HepG2 (cell line): Measurements from ENCODE around the gene SLC25A22. TPM values are rescaled to one million over a fixed set of nuclear protein-coding genes. Genes with fewer than 3 reads are reported as not detected.

ENCODE experiments used
- ATAC-seq: fragments of 200-7000 bp; cut with Tn5 transposase; 3 replicates; pipeline ENCODE4 v1.9.1; 2020; ENCODE audit warnings: mild to moderate bottlenecking, moderate library complexity
- BruUV-seq: library from RNA; stranded (reverse); fragments of 400-500 nt; replicated peaks from 2 replicates; lab custom pipeline; 2021; lab: Mats Ljungman, UMichigan
- CTCF ChIA-PET: fragments of 300-600 bp; formaldehyde crosslinking; extraction: SDS; loops from one replicate; lab custom pipeline; 2021; ENCODE audit warnings: low total read pairs, inconsistent platforms, low intra/inter-chr PET ratio; lab: Yijun Ruan, JAX
- POLR2A ChIA-PET: fragments of 350-600 bp; sonication (Branson Sonifier 250); formaldehyde crosslinking; loops from one replicate; lab custom pipeline; 2020; ENCODE audit warnings: antibody characterized with exemption, inconsistent platforms; lab: Yijun Ruan, JAX
- DNase-seq: peaks from one replicate; pipeline ENCODE4 v3.0.0-alpha.2; 2015; ENCODE audit warnings: low spot score
- FAIRE-seq: peaks from 3 replicates; lab custom pipeline; 2011; peaks lifted over from hg19 to GRCh38; lab: Jason Lieb, UNC
- H2AFZ ChIP-seq: one replicate; pipeline ENCODE4 v1.6.1; 2011; ENCODE audit warnings: low read length, inconsistent platforms
- H3K27ac ChIP-seq: fragments of 300-600 bp; 3 replicates; pipeline ENCODE4 v1.8.0; 2011; ENCODE audit warnings: mixed run types, mild to moderate bottlenecking, mixed read lengths, low read length, inconsistent platforms; ENCODE audit not compliant: insufficient read depth; ENCODE audit errors: extremely low read length
- H3K27me3 ChIP-seq, 2 experiments: fragments of 200-600 bp in 1 of 2; 2 replicates in 1 of 2; 3 replicates in 1 of 2; pipeline versions ENCODE4 v1.6.0 to v1.8.0; 2011; ENCODE audit warnings: low read length in 2 of 2, mild to moderate bottlenecking in 2 of 2, moderate library complexity in 2 of 2, inconsistent platforms in 1 of 2; ENCODE audit not compliant: insufficient read depth in 2 of 2, control insufficient read depth in 1 of 2
- H3K36me3 ChIP-seq, 2 experiments: fragments of 200-600 bp in 1 of 2; replicated peaks in 1 of 2; 2 replicates in 1 of 2; 3 replicates in 1 of 2; pipeline versions ENCODE4 v1.5.1 to v1.8.0; 2011; ENCODE audit warnings: low read length in 2 of 2, inconsistent platforms in 1 of 2; ENCODE audit not compliant: insufficient read depth in 2 of 2, control insufficient read depth in 1 of 2
- H3K4me1 ChIP-seq: 2 replicates; pipeline ENCODE4 v1.5.1; 2012; ENCODE audit warnings: low read length, inconsistent platforms; ENCODE audit not compliant: insufficient read depth
- H3K4me2 ChIP-seq: 2 replicates; pipeline ENCODE4 v1.6.0; 2011; ENCODE audit warnings: low read depth, low read length, inconsistent platforms
- H3K4me3 ChIP-seq, 3 experiments: fragments of 200-600 bp in 1 of 3; sonication (generic), shearing (Covaris generic) in 1 of 3; replicated peaks in 1 of 3; 2 replicates each; pipeline ENCODE4 v1.5.1; 2011 to 2016; ENCODE audit warnings: low read length in 3 of 3, inconsistent platforms in 2 of 3, low read depth in 2 of 3, mild to moderate bottlenecking in 2 of 3, control low read depth in 1 of 3, mixed read lengths in 1 of 3; ENCODE audit not compliant: insufficient read depth in 1 of 3
- H3K79me2 ChIP-seq: one replicate; pipeline ENCODE4 v1.6.1; 2011; ENCODE audit warnings: low read length, inconsistent platforms; ENCODE audit not compliant: insufficient read depth
- H3K9ac ChIP-seq: 2 replicates; pipeline ENCODE4 v1.6.0; 2011; ENCODE audit warnings: mild to moderate bottlenecking, low read depth, low read length, inconsistent platforms; ENCODE audit not compliant: insufficient read depth
- H3K9me3 ChIP-seq: 2 replicates; pipeline ENCODE4 v1.5.1; 2012; ENCODE audit warnings: mild to moderate bottlenecking, low read length
- H4K20me1 ChIP-seq: 2 replicates; pipeline ENCODE4 v1.6.0; 2011; ENCODE audit warnings: inconsistent platforms, mild to moderate bottlenecking, low read length, moderate library complexity; ENCODE audit not compliant: insufficient read depth
- AGO2 ChIP-seq: fragments of 200-400 bp; formaldehyde crosslinking; optimal IDR thresholded peaks from 2 replicates; pipeline ENCODE3; 2017; ENCODE audit warnings: mild to moderate bottlenecking, low read depth, low read length, moderate library complexity
- BORCS8-MEF2B ChIP-seq: sonication (generic); formaldehyde crosslinking; IDR thresholded peaks from 2 replicates; pipeline ENCODE4 v1.8.0; 2022; ENCODE audit warnings: mild to moderate bottlenecking, missing genetic modification reagents
- CHD2 ChIP-seq: IDR thresholded peaks from 2 replicates; pipeline ENCODE4 v1.6.1; 2011; ENCODE audit warnings: low read depth, low read length, improper control_type of control experiment
- FOXA1 ChIP-seq, 2 experiments: fragments of 450-650 bp in 1 of 2; sonication (generic) in 1 of 2; formaldehyde crosslinking in 1 of 2; IDR thresholded peaks; 2 replicates each; pipeline versions ENCODE4 v1.4.0 to v1.6.1; 2016 to 2020; ENCODE audit warnings: missing genetic modification reagents in 1 of 2
- HNRNPLL ChIP-seq: fragments of 200-400 bp; formaldehyde crosslinking; IDR thresholded peaks from 2 replicates; pipeline ENCODE4 v1.6.1; 2017; ENCODE audit warnings: mild to moderate bottlenecking, low read depth, low read length; ENCODE audit not compliant: poor library complexity, severe bottlenecking
- PHB2 ChIP-seq: fragments of 450-650 bp; IDR thresholded peaks from 2 replicates; pipeline ENCODE4 v1.6.1; 2018; ENCODE audit not compliant: partially characterized antibody
- POLR2A ChIP-seq, 2 experiments: IDR thresholded peaks; 2 replicates each; pipeline ENCODE4 v1.6.1; 2011; ENCODE audit warnings: low read depth in 2 of 2, low read length in 2 of 2, mild to moderate bottlenecking in 1 of 2, moderate library complexity in 1 of 2; ENCODE audit not compliant: insufficient read depth in 1 of 2
- POLR2G ChIP-seq: fragments of 200-400 bp; formaldehyde crosslinking; IDR thresholded peaks from 2 replicates; pipeline ENCODE4 v1.6.1; 2018; ENCODE audit warnings: mild to moderate bottlenecking, low read depth, low read length, moderate library complexity
- RBFOX2 ChIP-seq: fragments of 200-400 bp; formaldehyde crosslinking; IDR thresholded peaks from 2 replicates; pipeline ENCODE4 v1.6.1; 2017; ENCODE audit warnings: low read depth, mild to moderate bottlenecking, low read length
- SIN3A ChIP-seq: IDR thresholded peaks from 2 replicates; pipeline ENCODE4 v1.6.1; 2011; ENCODE audit warnings: low read depth, mild to moderate bottlenecking, control low read depth, low read length, borderline replicate concordance
- SMAD1 ChIP-seq: sonication (generic); formaldehyde crosslinking; IDR thresholded peaks from 2 replicates; pipeline ENCODE4 v1.4.0; 2020; ENCODE audit warnings: missing genetic modification reagents, low read depth, mild to moderate bottlenecking, borderline replicate concordance
- SOX6 ChIP-seq, 2 experiments: fragments of 450-650 bp in 1 of 2; sonication (generic) in 1 of 2; formaldehyde crosslinking in 1 of 2; IDR thresholded peaks; 2 replicates each; pipeline versions ENCODE4 v1.4.0 to v1.6.1; 2017 to 2020; ENCODE audit warnings: antibody characterized with exemption in 1 of 2, mild to moderate bottlenecking in 1 of 2, missing genetic modification reagents in 1 of 2
- TOE1 ChIP-seq: sonication (generic); formaldehyde crosslinking; IDR thresholded peaks from 2 replicates; pipeline ENCODE4 v1.4.0; 2020; ENCODE audit warnings: mild to moderate bottlenecking, missing genetic modification reagents
- ZNF20 ChIP-seq: sonication (generic); formaldehyde crosslinking; IDR thresholded peaks from 2 replicates; pipeline ENCODE4 v1.4.0; 2020; ENCODE audit warnings: mild to moderate bottlenecking, moderate library complexity, missing genetic modification reagents
- ZNF230 ChIP-seq: sonication (generic); formaldehyde crosslinking; IDR thresholded peaks from 2 replicates; pipeline ENCODE4 v1.4.0; 2020; ENCODE audit warnings: mild to moderate bottlenecking, missing genetic modification reagents
- ZNF563 ChIP-seq: sonication (generic); formaldehyde crosslinking; IDR thresholded peaks from 2 replicates; pipeline ENCODE4 v1.8.0; 2022; ENCODE audit warnings: mild to moderate bottlenecking, moderate library complexity, missing genetic modification reagents
- ZNF782 ChIP-seq: sonication (generic); formaldehyde crosslinking; IDR thresholded peaks from 2 replicates; pipeline ENCODE4 v1.4.0; 2020; ENCODE audit warnings: missing genetic modification reagents, mild to moderate bottlenecking, borderline replicate concordance
- WGBS: methylation state at CpG from one replicate; pipeline ENCODE4 v1.1.6; 2017; ENCODE audit warnings: low lambda C conversion rate; 5-methylcytosine and 5-hydroxymethylcytosine counted together
- in situ Hi-C: cut with HindIII; loops from 2 replicates; pipeline ENCODE4 v1.10.0; 2017; ENCODE audit warnings: low pct_unique_long_range_greater_than_20kb; ENCODE audit not compliant: extremely low pct_ligation_motif_present
- intact Hi-C: fragments of 100-400 bp; cut with micrococcal nuclease; formaldehyde crosslinking; loops from one replicate; pipeline ENCODE4 v1.10.0; 2022; ENCODE audit not compliant: unreplicated experiment
- polyA plus RNA-seq, 8 experiments: library from polyadenylated mRNA; depleted of rRNA in 3 of 8; stranded (reverse) in 7 of 8; unstranded in 1 of 8; fragments of >200 nt; fragmentation: Illumina TruSeq in 4 of 8; extraction: Trizol in 4 of 8; gene quantifications; 2 replicates each; pipeline versions ENCODE4 v1.2.1 to v1.2.3, GENCODE V29; 2011 to 2016; ENCODE audit warnings: low read depth in 4 of 8, missing spikeins in 1 of 8, mixed read lengths in 1 of 8; ENCODE audit not compliant: insufficient read depth in 1 of 8
- total RNA-seq, 5 experiments: library from RNA; depleted of rRNA; stranded (reverse); fragments of >200 nt; fragmentation: Illumina TruSeq; extraction: Trizol; gene quantifications; 2 replicates each; pipeline ENCODE4 v1.2.3, GENCODE V29; 2016; ENCODE audit warnings: low read depth in 1 of 5

The SLC25A22 gene
- total and polyA plus RNA-seq, 2 of the 13 experiments (the other 11 are each of a cell fraction or from before 2014, with no cell fraction given): 12.4 to 19.2 TPM

DNA sequence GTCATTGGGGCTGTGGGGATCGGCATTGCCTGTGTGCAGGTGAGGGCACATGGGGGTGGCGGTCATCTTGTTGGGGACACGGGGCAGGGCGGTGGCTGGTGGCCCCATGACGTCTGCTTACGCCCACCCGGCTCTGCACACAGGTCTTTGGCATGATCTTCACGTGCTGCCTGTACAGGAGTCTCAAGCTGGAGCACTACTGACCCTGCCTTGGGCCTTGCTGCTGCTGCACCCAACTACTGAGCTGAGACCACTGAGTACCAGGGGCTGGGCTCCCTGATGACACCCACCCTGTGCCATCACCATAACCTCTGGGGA lies 39.9 kb upstream of the SLC25A22 start:
- Histone ChIP-seq H3K9ac (no peak overlapping the region), H3K9me3 (no peaks in the 10 kb centered on the region), H3K4me2 (no peak overlapping the region), H3K27me3 (no peaks in the 10 kb centered on the region), H3K4me3 (no peak overlapping the region), H3K79me2 (peaks cover 36% of the 10 kb centered on the region), H3K36me3 (peaks cover 9 to 36% of the 10 kb centered on the region in 2 experiments), H4K20me1 (peaks cover 20% of the 10 kb centered on the region; the same call in 1 of the 2 replicates), H3K27ac (peak overlapping the region; percentile 53), H2AFZ (no peak overlapping the region), H3K4me1 (peaks cover 65% of the 10 kb centered on the region)
- ATAC-seq (peak; percentile 0; the same call in 1 of the 3 replicates), FAIRE-seq (no peak), DNase-seq (no peak)
- intact Hi-C loops: no loop called here
- in situ Hi-C loops: no loop called here
- ChIA-PET CTCF (no interaction called here), POLR2A (interaction anchor here (0.7 to 16.1 kb wide), 7 partner anchors 8 to 84 kb away, joined by 3 to 264 read pairs (median 6); partner anchors contain the start of genes CD151, CRACR2B, PIDD1 and PNPLA2)
- peak in 1 of 2 experiments; percentile 6; a peak in 1 of 4 replicates for TF ChIP-seq POLR2A (IDR thresholded peaks at IDR 0.05; ENCODE audit: insufficient read depth in 1 of 2, low read depth in 2 of 2, low read length in 2 of 2)
- no peak for TF ChIP-seq SMAD1
- TF ChIP-seq RBFOX2: peak; percentile 10; the same call in 1 of the 2 replicates
- no peak for TF ChIP-seq ZNF20 (CRISPR knock-in tag)
- TF ChIP-seq TOE1 (CRISPR knock-in tag): no peak
- TF ChIP-seq SIN3A: no peak
- 100% methylated on average over 1 of the region's 8 CpGs for WGBS
- BruUV-seq: no TSS peak

DNA sequence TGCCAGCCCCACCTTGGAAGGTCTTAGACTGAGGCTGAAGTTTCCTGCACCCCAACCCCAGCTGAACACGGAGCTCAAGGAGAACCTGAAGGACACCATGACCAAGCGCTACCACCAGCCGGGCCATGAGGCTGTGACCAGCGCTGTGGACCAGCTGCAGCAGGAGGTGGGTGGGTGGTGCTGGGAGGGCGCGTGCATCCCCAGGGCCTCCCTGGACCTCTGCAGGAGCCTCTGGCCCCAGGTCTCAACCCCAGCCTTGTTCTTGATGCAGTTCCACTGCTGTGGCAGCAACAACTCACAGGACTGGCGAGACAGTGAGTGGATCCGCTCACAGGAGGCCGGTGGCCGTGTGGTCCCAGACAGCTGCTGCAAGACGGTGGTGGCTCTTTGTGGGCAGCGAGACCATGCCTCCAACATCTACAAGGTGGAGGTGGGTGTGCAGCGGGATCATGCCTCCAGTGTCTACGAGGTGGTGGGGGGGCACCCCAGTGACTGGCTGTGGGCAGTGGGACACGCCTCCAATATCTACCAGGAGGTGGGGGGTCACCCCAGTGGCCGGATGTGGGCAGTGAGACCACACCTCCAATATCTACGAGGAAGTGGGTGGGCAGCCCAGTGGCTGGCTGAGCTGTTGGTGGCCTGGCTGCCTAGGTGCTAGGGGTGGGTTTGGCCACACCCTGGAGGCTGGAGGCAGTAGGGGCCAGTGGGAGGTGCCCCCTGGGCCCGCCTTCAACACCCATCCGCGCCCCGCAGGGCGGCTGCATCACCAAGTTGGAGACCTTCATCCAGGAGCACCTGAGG lies 39.3 kb upstream of the SLC25A22 start:
- ATAC-seq (no peak), DNase-seq (no peak), FAIRE-seq (no peak)
- POLR2A ChIA-PET: interaction anchor here (0.7 to 16.1 kb wide), 3 partner anchors 8 to 41 kb away, joined by 3 to 264 read pairs (median 141); partner anchors contain the start of genes CD151, CRACR2B and PNPLA2
- Histone ChIP-seq H3K9ac (no peak overlapping the region), H3K4me3 (no peak overlapping the region), H3K27me3 (no peaks in the 10 kb centered on the region), H3K36me3 (peaks cover 9 to 36% of the 10 kb centered on the region in 2 experiments), H3K79me2 (peaks cover 36% of the 10 kb centered on the region), H2AFZ (no peak overlapping the region), H3K27ac (peak overlapping the region; percentile 53), H3K4me2 (no peak overlapping the region), H4K20me1 (peaks cover 20% of the 10 kb centered on the region; the same call in 1 of the 2 replicates), H3K4me1 (peaks cover 66% of the 10 kb centered on the region), H3K9me3 (no peaks in the 10 kb centered on the region)
- no TSS peak for BruUV-seq
- WGBS: 94% methylated on average over 11 of the region's 22 CpGs
- in situ Hi-C loops: no loop called here
- CTCF ChIA-PET: no interaction called here
- intact Hi-C loops: no loop called here
- no peak for TF ChIP-seq FOXA1 (IDR thresholded peaks at IDR 0.05)
- TF ChIP-seq FOXA1 (CRISPR knock-in tag; IDR thresholded peaks at IDR 0.05): no peak
- no peak for TF ChIP-seq CHD2
- no peak for TF ChIP-seq SOX6 (IDR thresholded peaks at IDR 0.05)
- no peak for TF ChIP-seq SOX6 (CRISPR knock-in tag; IDR thresholded peaks at IDR 0.05)
- TF ChIP-seq PHB2: no peak
- TF ChIP-seq ZNF563 (CRISPR knock-in tag): no peak
- peak; percentile 37; the same call in 1 of the 2 replicates for TF ChIP-seq POLR2G
- no peak; the same call in 1 of the 2 replicates for TF ChIP-seq BORCS8-MEF2B
- TF ChIP-seq ZNF230 (CRISPR knock-in tag): no peak
- no peak for TF ChIP-seq ZNF782 (CRISPR knock-in tag)
- TF ChIP-seq AGO2: peak; percentile 97
- peak; percentile 14 for TF ChIP-seq HNRNPLL
